ENCODE measurements around the gene RFXANK. TPM values are rescaled to one million over a fixed set of nuclear protein-coding genes. Genes with fewer than 3 reads are reported as not detected.

The RFXANK gene, protein sequence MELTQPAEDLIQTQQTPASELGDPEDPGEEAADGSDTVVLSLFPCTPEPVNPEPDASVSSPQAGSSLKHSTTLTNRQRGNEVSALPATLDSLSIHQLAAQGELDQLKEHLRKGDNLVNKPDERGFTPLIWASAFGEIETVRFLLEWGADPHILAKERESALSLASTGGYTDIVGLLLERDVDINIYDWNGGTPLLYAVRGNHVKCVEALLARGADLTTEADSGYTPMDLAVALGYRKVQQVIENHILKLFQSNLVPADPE
- total RNA-seq, result 10 to 100 TPM; 50.1 to 67.5 (median 66.0) TPM
- total RNA-seq (2013), result 83.8 TPM

DNA sequence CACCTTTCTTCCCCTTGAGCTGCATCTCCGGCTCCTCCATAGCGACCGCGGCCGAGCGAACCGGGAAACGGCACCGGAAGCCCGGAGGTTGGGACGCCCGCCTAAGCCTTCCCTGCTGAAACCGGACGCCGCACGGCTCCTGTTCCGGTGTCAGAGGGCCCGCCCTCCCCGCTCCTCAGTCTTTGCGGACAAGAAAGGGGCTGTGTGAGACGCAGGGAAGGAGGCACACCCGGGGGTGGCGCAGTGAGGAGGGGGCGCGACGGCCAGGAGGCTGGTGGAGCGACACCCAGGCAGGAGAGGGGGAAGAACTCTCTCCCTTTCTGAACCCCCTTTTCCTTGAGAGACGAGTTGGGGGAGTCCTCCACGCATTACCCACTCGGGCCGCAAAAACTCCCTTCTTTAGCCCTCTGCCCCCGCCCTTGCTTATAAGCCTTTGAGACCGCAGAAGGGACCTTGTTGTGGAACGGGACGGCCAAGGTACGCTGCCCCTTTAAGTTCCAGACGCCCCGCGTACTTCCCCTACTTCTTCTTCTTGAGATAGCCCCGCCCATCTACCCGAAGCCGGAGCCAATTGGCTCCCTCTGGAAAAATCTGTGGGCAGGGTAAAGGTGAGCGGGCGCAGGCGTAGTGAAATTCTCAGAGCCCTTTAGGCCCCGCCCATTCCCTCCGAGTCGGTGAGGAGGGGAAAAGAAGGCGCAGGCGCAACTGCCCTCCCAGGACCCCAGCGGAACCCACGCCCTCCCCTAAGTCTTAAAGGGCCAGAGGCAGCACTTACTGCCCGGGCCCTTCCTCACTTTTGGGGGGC lies at the start of gene RFXANK, which contains the start of gene BORCS8:
TSS of gene RFXANK (plus strand) at position 181 of the 805 bp plus-strand sequence. CDS start 1,689 bp downstream, outside the sequence.
TSS of gene BORCS8 (minus strand) at position 75 of the 805 bp plus-strand sequence. CDS start at position 40, 35 bp downstream.
- Histone ChIP-seq H3K4me1 (ENCODE audit: control insufficient read depth, insufficient read depth, low read length) (peaks cover 39% of the 10 kb centered on the region), H3K9me3 (ENCODE audit: control insufficient read depth, insufficient read depth, low read length) (no peaks in the 10 kb centered on the region), H3K4me3 (ENCODE audit: low read length) (peak within 1 kb of the TSS; percentile 73), H3K36me3 (ENCODE audit: control insufficient read depth, insufficient read depth, low read length) (peaks cover 6% of the 10 kb centered on the region), H3K27ac (ENCODE audit: low read length) (peak within 1 kb of the TSS; percentile 94), H3K27me3 (ENCODE audit: control insufficient read depth, insufficient read depth, low read length) (no peaks in the 10 kb centered on the region)
- Mint-ChIP-seq H3K4me3 (peak within 1 kb of the TSS; percentile 98), H3K9me3 (no peaks in the 10 kb centered on the region), H3K27ac (peak within 1 kb of the TSS; percentile 96), H3K4me1 (peaks cover 25 to 49% of the 10 kb centered on the region in 2 donors), H3K36me3 (no peaks in the 10 kb centered on the region), H3K27me3 (ENCODE audit: low read depth in 2 of 2) (no peaks in the 10 kb centered on the region)
- intact Hi-C loops (cut with micrococcal nuclease), result loop anchor here (1.0 to 5.0 kb wide), 3 partner anchors 11 to 130 kb away; partner anchors contain the start of genes MAU2, NR2C2AP, SLC25A42 and SUGP1
- under 1% methylated on average over 51 of the region's 53 CpGs for WGBS (ENCODE audit: insufficient coverage)
- DNase-seq (peak; percentile 96 to 100), ATAC-seq (peak; percentile 88 to 97 (median 89))
- TF ChIP-seq, protein P1, sequence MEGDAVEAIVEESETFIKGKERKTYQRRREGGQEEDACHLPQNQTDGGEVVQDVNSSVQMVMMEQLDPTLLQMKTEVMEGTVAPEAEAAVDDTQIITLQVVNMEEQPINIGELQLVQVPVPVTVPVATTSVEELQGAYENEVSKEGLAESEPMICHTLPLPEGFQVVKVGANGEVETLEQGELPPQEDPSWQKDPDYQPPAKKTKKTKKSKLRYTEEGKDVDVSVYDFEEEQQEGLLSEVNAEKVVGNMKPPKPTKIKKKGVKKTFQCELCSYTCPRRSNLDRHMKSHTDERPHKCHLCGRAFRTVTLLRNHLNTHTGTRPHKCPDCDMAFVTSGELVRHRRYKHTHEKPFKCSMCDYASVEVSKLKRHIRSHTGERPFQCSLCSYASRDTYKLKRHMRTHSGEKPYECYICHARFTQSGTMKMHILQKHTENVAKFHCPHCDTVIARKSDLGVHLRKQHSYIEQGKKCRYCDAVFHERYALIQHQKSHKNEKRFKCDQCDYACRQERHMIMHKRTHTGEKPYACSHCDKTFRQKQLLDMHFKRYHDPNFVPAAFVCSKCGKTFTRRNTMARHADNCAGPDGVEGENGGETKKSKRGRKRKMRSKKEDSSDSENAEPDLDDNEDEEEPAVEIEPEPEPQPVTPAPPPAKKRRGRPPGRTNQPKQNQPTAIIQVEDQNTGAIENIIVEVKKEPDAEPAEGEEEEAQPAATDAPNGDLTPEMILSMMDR (IDR thresholded peaks at IDR 0.05), result no peak

DNA sequence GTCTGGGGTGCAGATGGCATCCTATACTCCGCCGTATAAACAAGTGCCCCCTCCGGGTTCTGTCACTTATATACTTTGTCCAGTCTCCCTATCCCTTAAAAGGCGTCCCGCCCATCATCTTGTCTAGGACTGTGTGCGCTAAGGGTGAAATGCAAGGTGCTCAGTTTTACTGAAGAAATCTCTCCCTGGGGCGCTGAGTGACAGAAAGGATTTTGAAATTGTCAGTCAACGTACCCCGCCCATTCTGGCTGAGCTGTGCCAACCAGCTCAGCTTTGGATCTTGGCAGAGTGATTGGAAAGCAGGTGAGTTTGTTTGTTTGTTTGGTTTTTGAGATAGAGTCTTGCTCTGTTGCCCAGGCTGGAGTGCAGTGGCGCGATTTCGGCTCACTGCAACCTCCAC lies 49.7 kb upstream of the RFXANK start:
- Histone ChIP-seq H3K27ac (ENCODE audit: low read length) (no peak overlapping the region), H3K9me3 (ENCODE audit: control insufficient read depth, insufficient read depth, low read length) (no peaks in the 10 kb centered on the region), H3K36me3 (ENCODE audit: control insufficient read depth, insufficient read depth, low read length) (no peaks in the 10 kb centered on the region), H3K4me1 (ENCODE audit: control insufficient read depth, insufficient read depth, low read length) (peaks cover 26% of the 10 kb centered on the region), H3K4me3 (ENCODE audit: low read length) (no peak overlapping the region), H3K27me3 (ENCODE audit: control insufficient read depth, insufficient read depth, low read length) (no peaks in the 10 kb centered on the region)
- DNase-seq (no peak), ATAC-seq (no peak)
- Mint-ChIP-seq H3K4me3 (no peak overlapping the region), H3K36me3 (no peaks in the 10 kb centered on the region), H3K4me1 (peaks cover 17 to 21% of the 10 kb centered on the region in 2 donors), H3K27me3 (ENCODE audit: low read depth in 2 of 2) (no peaks in the 10 kb centered on the region), H3K27ac (no peak overlapping the region), H3K9me3 (no peaks in the 10 kb centered on the region)
- TF ChIP-seq, protein P1 (IDR thresholded peaks at IDR 0.05), result no peak
- WGBS (ENCODE audit: insufficient coverage), result 97% methylated on average over 12 of the region's 12 CpGs
- intact Hi-C loops (cut with micrococcal nuclease), result no loop called here

DNA sequence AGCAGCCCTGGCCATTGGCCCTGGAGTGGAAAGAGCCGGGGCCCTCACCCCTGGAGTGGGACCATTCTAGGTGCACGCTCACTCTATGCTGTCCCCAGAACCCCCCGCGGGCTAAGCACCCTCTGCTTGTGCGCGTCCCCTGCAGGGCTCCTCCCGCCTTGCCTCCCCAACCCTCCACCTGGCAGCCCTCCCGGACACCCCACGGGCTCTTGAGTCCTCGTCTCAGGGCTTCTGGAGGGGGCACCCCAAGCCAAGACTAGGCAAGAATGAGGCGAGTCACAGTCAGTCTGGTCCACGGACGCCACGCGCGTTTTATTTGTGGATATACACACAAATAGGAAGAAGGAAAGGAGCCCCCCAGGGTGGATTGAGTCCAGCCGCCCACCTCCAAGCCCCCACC lies 46.8 kb upstream of the RFXANK start:
- 94% methylated on average over 17 of the region's 17 CpGs for WGBS (ENCODE audit: insufficient coverage)
- no peaks in the 10 kb centered on the region for H3K9me3 Mint-ChIP-seq
- TF ChIP-seq, protein P1 (IDR thresholded peaks at IDR 0.05), result no peak
- H3K27me3 Mint-ChIP-seq (ENCODE audit: low read depth in 2 of 2), result no peaks in the 10 kb centered on the region
- Histone ChIP-seq H3K9me3 (ENCODE audit: control insufficient read depth, insufficient read depth, low read length) (no peaks in the 10 kb centered on the region), H3K27ac (ENCODE audit: low read length) (no peak overlapping the region), H3K27me3 (ENCODE audit: control insufficient read depth, insufficient read depth, low read length) (no peaks in the 10 kb centered on the region), H3K36me3 (ENCODE audit: control insufficient read depth, insufficient read depth, low read length) (peaks cover 2% of the 10 kb centered on the region), H3K4me3 (ENCODE audit: low read length) (no peak overlapping the region), H3K4me1 (ENCODE audit: control insufficient read depth, insufficient read depth, low read length) (peaks cover 8% of the 10 kb centered on the region)
- no peak for ATAC-seq
- H3K4me3 Mint-ChIP-seq, result no peak overlapping the region
- H3K27ac Mint-ChIP-seq, result peak overlapping the region in 1 of 2 donors; percentile 24
- H3K4me1 Mint-ChIP-seq, result peaks cover 0 to 5% of the 10 kb centered on the region in 2 donors
- H3K36me3 Mint-ChIP-seq, result no peaks in the 10 kb centered on the region
- intact Hi-C loops (cut with micrococcal nuclease), result no loop called here
- DNase-seq, result no peak
